ENCODE data around the gene TXNDC11.

Gene TXNDC11

GRCh38 chr16:11729787-11730186, 12.9 kb downstream of the TXNDC11 start:
- peak overlapping the region; percentile 76 for H3K4me2 ChIP-seq
- H3K9ac ChIP-seq = no peak overlapping the region; the same call in 1 of the 2 replicates
- H3K27ac ChIP-seq = peak overlapping the region; percentile 75
- H4K20me1 ChIP-seq (ENCODE audit: insufficient read depth) = no peaks in the 10 kb centered on the region
- H3K4me3 ChIP-seq (IDR thresholded peaks at IDR 0.05; ENCODE audit: insufficient read depth, low read depth, low read length) = no peak overlapping the region
- peaks cover 77% of the 10 kb centered on the region for H3K79me2 ChIP-seq (ENCODE audit: insufficient read depth, low read depth)
- H2AFZ ChIP-seq (ENCODE audit: low read depth) = no peak overlapping the region
- peaks cover 52% of the 10 kb centered on the region; the same call in 1 of the 2 replicates for H3K36me3 ChIP-seq (ENCODE audit: insufficient read depth)
- no peak for TF ChIP-seq CTCF (conservative IDR thresholded peaks at IDR 0.05; ENCODE audit: low read depth, low read length)
- H3K27me3 ChIP-seq (ENCODE audit: insufficient read depth, low read depth) = no peaks in the 10 kb centered on the region
- H3K4me1 ChIP-seq (ENCODE audit: low read depth, poor library complexity, severe bottlenecking) = peaks cover 100% of the 10 kb centered on the region

- H3K36me3 ChIP-seq (ENCODE audit: insufficient read depth) = peaks cover 51% of the 10 kb centered on the region; the same call in 1 of the 2 replicates
- H3K27me3 ChIP-seq (ENCODE audit: insufficient read depth, low read depth) = no peaks in the 10 kb centered on the region
- peaks cover 69% of the 10 kb centered on the region for H3K79me2 ChIP-seq (ENCODE audit: insufficient read depth, low read depth)
- H3K4me3 ChIP-seq (IDR thresholded peaks at IDR 0.05; ENCODE audit: insufficient read depth, low read depth, low read length) = no peak overlapping the region
- peak overlapping the region; percentile 75 for H3K27ac ChIP-seq
- peaks cover 91% of the 10 kb centered on the region for H3K4me1 ChIP-seq (ENCODE audit: low read depth, poor library complexity, severe bottlenecking)
- H2AFZ ChIP-seq (ENCODE audit: low read depth) = no peak overlapping the region
- H3K9ac ChIP-seq = peak overlapping the region; percentile 16; the same call in 1 of the 2 replicates
- TF ChIP-seq CTCF (conservative IDR thresholded peaks at IDR 0.05; ENCODE audit: low read depth, low read length) = no peak
- no peaks in the 10 kb centered on the region for H4K20me1 ChIP-seq (ENCODE audit: insufficient read depth)
- peak overlapping the region; percentile 76 for H3K4me2 ChIP-seq
These were observed 14.7 kb downstream of the TXNDC11 start for GRCh38 chr16:11727796-11728543.

GRCh38 chr16:11726008-11726407, 16.6 kb downstream of the TXNDC11 start:
- Histone ChIP-seq H3K27ac (no peak overlapping the region; the same call in 1 of the 2 replicates), H3K27me3 (ENCODE audit: insufficient read depth, low read depth) (no peaks in the 10 kb centered on the region), H3K9ac (no peak overlapping the region), H3K4me3 (IDR thresholded peaks at IDR 0.05; ENCODE audit: insufficient read depth, low read depth, low read length) (no peak overlapping the region), H3K4me2 (no peak overlapping the region), H3K79me2 (ENCODE audit: insufficient read depth, low read depth) (peaks cover 67% of the 10 kb centered on the region; the same call in 1 of the 2 replicates), H4K20me1 (ENCODE audit: insufficient read depth) (no peaks in the 10 kb centered on the region), H3K4me1 (ENCODE audit: low read depth, poor library complexity, severe bottlenecking) (peaks cover 84% of the 10 kb centered on the region), H2AFZ (ENCODE audit: low read depth) (no peak overlapping the region), H3K36me3 (ENCODE audit: insufficient read depth) (peaks cover 49% of the 10 kb centered on the region; the same call in 1 of the 2 replicates)
- no peak for TF ChIP-seq CTCF (conservative IDR thresholded peaks at IDR 0.05; ENCODE audit: low read depth, low read length)

- H3K4me2 ChIP-seq = no peak overlapping the region
- H3K27ac ChIP-seq = peak overlapping the region; percentile 4; the same call in 1 of the 2 replicates
- H3K27me3 ChIP-seq (ENCODE audit: insufficient read depth, low read depth) = no peaks in the 10 kb centered on the region
- H3K4me3 ChIP-seq (IDR thresholded peaks at IDR 0.05; ENCODE audit: insufficient read depth, low read depth, low read length) = no peak overlapping the region
- H3K9ac ChIP-seq = no peak overlapping the region
- no peaks in the 10 kb centered on the region for H4K20me1 ChIP-seq (ENCODE audit: insufficient read depth)
- H3K79me2 ChIP-seq (ENCODE audit: insufficient read depth, low read depth) = peaks cover 64% of the 10 kb centered on the region; the same call in 1 of the 2 replicates
- no peak for TF ChIP-seq CTCF (conservative IDR thresholded peaks at IDR 0.05; ENCODE audit: low read depth, low read length)
- H3K4me1 ChIP-seq (ENCODE audit: low read depth, poor library complexity, severe bottlenecking) = peaks cover 82% of the 10 kb centered on the region
- no peak overlapping the region for H2AFZ ChIP-seq (ENCODE audit: low read depth)
- H3K36me3 ChIP-seq (ENCODE audit: insufficient read depth) = peaks cover 49% of the 10 kb centered on the region; the same call in 1 of the 2 replicates
These were observed 17.2 kb downstream of the TXNDC11 start for GRCh38 chr16:11725457-11725856.
